H1 (cell line): ENCODE results near the gene LRRC61.

ENCODE experiments used
- EGR1 ChIP-seq: IDR thresholded peaks from 2 replicates; pipeline ENCODE4 v1.6.1; 2011; ENCODE audit warnings: low read depth, low read length, borderline replicate concordance
- EP300 ChIP-seq, 2 experiments: IDR thresholded peaks; 1 replicate in 1 of 2; 2 replicates in 1 of 2; pipeline ENCODE4 v1.6.1; 2011 to 2012; ENCODE audit warnings: low read depth in 2 of 2, low read length in 2 of 2, mild to moderate bottlenecking in 2 of 2, borderline replicate concordance in 1 of 2, inconsistent platforms in 1 of 2, moderate library complexity in 1 of 2
- JUN ChIP-seq: IDR thresholded peaks from 2 replicates; pipeline ENCODE4 v1.6.1; 2011; ENCODE audit warnings: low read depth, mild to moderate bottlenecking, improper control_type of control experiment, low read length
- POLR2AphosphoS5 ChIP-seq: IDR thresholded peaks from 2 replicates; pipeline ENCODE4 v1.6.1; 2011; ENCODE audit warnings: low read depth, low read length
- SIN3A ChIP-seq, 2 experiments: IDR thresholded peaks in 1 of 2; conservative IDR thresholded peaks in 1 of 2; 2 replicates each; pipeline ENCODE4 v1.6.1; 2011 to 2012; ENCODE audit warnings: low read length in 2 of 2, improper control_type of control experiment in 1 of 2, low read depth in 1 of 2, mild to moderate bottlenecking in 1 of 2
- SRF ChIP-seq: IDR thresholded peaks from 2 replicates; pipeline ENCODE4 v1.6.1; 2011; ENCODE audit warnings: mild to moderate bottlenecking, low read depth, low read length, moderate library complexity
- ZNF274 ChIP-seq: IDR thresholded peaks from 2 replicates; pipeline ENCODE4 v1.7.0; 2012; ENCODE audit warnings: low read length, borderline replicate concordance; ENCODE audit errors: extremely low read depth
- TF ChIP-seq, protein P1 (sequence below), 3 experiments: IDR thresholded peaks; 1 replicate in 2 of 3; 2 replicates in 1 of 3; pipeline versions ENCODE4 v1.5.1 to v1.6.1; 2011; ENCODE audit warnings: low read length in 3 of 3, mild to moderate bottlenecking in 3 of 3, inconsistent platforms in 2 of 3, low read depth in 1 of 3, moderate library complexity in 1 of 3; ENCODE audit not compliant: insufficient read depth in 1 of 3; ENCODE audit errors: control extremely low read depth in 1 of 3
- TF ChIP-seq, protein P2 (sequence below): IDR thresholded peaks from 2 replicates; pipeline ENCODE4 v1.6.1; 2012; ENCODE audit warnings: low read length, inconsistent platforms

DNA sequence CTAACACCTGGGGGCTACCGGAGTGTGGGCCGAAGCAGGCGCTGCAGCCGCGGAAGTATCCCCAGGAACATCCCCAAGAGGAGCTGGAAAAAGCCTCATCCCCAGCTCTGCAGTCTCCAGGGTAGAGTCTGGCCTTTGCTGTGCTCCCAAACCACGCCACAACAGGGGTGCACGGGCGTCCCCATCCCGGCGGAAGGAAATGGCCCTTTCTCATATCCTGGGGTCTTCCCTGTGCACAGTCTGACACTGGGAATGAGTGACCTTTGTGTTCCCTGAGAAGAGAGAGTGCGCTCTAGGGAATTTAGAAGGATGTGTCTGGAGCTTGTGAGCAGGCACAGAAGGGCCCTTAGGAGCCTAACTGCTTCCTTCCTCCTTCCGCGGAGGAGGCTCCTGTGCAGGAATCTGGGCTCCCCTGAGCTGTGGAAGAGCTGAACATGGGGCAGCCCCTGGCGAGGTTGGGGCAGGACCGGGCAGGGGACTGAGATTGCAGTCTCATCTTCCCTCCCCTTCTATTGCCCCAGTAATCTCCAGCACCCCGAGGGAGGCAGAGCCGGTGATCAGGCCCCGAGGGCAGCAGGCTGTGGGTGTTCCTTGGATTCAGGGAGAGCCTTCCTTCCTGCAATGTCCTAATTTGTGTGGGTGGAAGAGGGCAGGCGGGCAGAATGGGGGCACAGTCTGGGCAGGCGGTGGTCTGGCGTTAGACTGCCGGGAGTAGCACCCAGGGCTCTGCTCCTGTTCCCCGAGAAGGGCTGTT, 46.8 kb downstream of the LRRC61 start:
- TF ChIP-seq, protein P1, sequence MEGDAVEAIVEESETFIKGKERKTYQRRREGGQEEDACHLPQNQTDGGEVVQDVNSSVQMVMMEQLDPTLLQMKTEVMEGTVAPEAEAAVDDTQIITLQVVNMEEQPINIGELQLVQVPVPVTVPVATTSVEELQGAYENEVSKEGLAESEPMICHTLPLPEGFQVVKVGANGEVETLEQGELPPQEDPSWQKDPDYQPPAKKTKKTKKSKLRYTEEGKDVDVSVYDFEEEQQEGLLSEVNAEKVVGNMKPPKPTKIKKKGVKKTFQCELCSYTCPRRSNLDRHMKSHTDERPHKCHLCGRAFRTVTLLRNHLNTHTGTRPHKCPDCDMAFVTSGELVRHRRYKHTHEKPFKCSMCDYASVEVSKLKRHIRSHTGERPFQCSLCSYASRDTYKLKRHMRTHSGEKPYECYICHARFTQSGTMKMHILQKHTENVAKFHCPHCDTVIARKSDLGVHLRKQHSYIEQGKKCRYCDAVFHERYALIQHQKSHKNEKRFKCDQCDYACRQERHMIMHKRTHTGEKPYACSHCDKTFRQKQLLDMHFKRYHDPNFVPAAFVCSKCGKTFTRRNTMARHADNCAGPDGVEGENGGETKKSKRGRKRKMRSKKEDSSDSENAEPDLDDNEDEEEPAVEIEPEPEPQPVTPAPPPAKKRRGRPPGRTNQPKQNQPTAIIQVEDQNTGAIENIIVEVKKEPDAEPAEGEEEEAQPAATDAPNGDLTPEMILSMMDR (IDR thresholded peaks at IDR 0.05; ENCODE audit: control extremely low read depth in 1 of 3, insufficient read depth in 1 of 3, low read depth in 1 of 3, low read length in 3 of 3): no peak
- TF ChIP-seq JUN (no peak), SRF (no peak), POLR2AphosphoS5 (no peak), ZNF274 (no peak), EGR1 (no peak), EP300 (IDR thresholded peaks at IDR 0.05; ENCODE audit: borderline replicate concordance in 1 of 2, low read depth in 2 of 2, low read length in 2 of 2) (no peak), SIN3A (conservative IDR thresholded peaks at IDR 0.05 in 1 of 2, IDR thresholded peaks at IDR 0.05 in 1 of 2; ENCODE audit: low read depth in 1 of 2, low read length in 2 of 2) (no peak)
- TF ChIP-seq, protein P2, sequence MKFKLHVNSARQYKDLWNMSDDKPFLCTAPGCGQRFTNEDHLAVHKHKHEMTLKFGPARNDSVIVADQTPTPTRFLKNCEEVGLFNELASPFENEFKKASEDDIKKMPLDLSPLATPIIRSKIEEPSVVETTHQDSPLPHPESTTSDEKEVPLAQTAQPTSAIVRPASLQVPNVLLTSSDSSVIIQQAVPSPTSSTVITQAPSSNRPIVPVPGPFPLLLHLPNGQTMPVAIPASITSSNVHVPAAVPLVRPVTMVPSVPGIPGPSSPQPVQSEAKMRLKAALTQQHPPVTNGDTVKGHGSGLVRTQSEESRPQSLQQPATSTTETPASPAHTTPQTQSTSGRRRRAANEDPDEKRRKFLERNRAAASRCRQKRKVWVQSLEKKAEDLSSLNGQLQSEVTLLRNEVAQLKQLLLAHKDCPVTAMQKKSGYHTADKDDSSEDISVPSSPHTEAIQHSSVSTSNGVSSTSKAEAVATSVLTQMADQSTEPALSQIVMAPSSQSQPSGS: no peak
